HEK293 (cell line): Measurements from ENCODE around the gene SMOC1.

ENCODE experiments used
- CTCF ChIP-seq: fragments of 450-650 bp; formaldehyde crosslinking; IDR thresholded peaks from 2 replicates; pipeline ENCODE4 v1.5.1; 2016; ENCODE audit warnings: missing biosample characterization, missing genetic modification characterization
- ZNF112 ChIP-seq: fragments of 450-650 bp; formaldehyde crosslinking; IDR thresholded peaks from 2 replicates; pipeline ENCODE4 v1.5.0; 2017; ENCODE audit warnings: missing biosample characterization, missing genetic modification characterization
- ZNF175 ChIP-seq: fragments of 450-650 bp; formaldehyde crosslinking; IDR thresholded peaks from 2 replicates; pipeline ENCODE4 v1.5.1; 2016; ENCODE audit warnings: missing biosample characterization, missing genetic modification characterization
- ZNF211 ChIP-seq: fragments of 450-650 bp; formaldehyde crosslinking; IDR thresholded peaks from 2 replicates; pipeline ENCODE4 v1.5.1; 2016; ENCODE audit warnings: low read depth, missing biosample characterization, missing genetic modification characterization
- ZNF221 ChIP-seq: fragments of 450-650 bp; formaldehyde crosslinking; IDR thresholded peaks from 2 replicates; pipeline ENCODE4 v1.5.1; 2017; ENCODE audit warnings: missing biosample characterization, missing genetic modification characterization, borderline replicate concordance
- ZNF324 ChIP-seq: fragments of 450-650 bp; formaldehyde crosslinking; IDR thresholded peaks from 2 replicates; pipeline ENCODE4 v1.5.1; 2016; ENCODE audit warnings: missing biosample characterization, missing genetic modification characterization
- ZNF423 ChIP-seq: fragments of 450-650 bp; formaldehyde crosslinking; IDR thresholded peaks from 2 replicates; pipeline ENCODE4 v1.5.1; 2016; ENCODE audit warnings: missing biosample characterization, missing genetic modification characterization
- ZNF707 ChIP-seq: fragments of 450-650 bp; formaldehyde crosslinking; IDR thresholded peaks from 2 replicates; pipeline ENCODE4 v1.5.1; 2016; ENCODE audit warnings: missing biosample characterization, missing genetic modification characterization
- ZNF776 ChIP-seq: fragments of 450-650 bp; formaldehyde crosslinking; IDR thresholded peaks from 2 replicates; pipeline ENCODE4 v1.5.0; 2017; ENCODE audit warnings: missing biosample characterization, missing genetic modification characterization, borderline replicate concordance
- TF ChIP-seq, protein P1 (sequence below): fragments of 450-650 bp; formaldehyde crosslinking; IDR thresholded peaks from 2 replicates; pipeline ENCODE4 v1.5.1; 2016; ENCODE audit warnings: missing biosample characterization, missing genetic modification characterization

- TF ChIP-seq ZNF324 (no peak), CTCF (no peak), ZNF211 (tag by site-specific recombination) (no peak), ZNF221 (tag by site-specific recombination) (no peak), ZNF707 (tag by site-specific recombination) (no peak), ZNF423 (no peak), ZNF175 (no peak), ZNF112 (tag by site-specific recombination) (no peak), ZNF776 (tag by site-specific recombination) (no peak)
- TF ChIP-seq, protein P1, sequence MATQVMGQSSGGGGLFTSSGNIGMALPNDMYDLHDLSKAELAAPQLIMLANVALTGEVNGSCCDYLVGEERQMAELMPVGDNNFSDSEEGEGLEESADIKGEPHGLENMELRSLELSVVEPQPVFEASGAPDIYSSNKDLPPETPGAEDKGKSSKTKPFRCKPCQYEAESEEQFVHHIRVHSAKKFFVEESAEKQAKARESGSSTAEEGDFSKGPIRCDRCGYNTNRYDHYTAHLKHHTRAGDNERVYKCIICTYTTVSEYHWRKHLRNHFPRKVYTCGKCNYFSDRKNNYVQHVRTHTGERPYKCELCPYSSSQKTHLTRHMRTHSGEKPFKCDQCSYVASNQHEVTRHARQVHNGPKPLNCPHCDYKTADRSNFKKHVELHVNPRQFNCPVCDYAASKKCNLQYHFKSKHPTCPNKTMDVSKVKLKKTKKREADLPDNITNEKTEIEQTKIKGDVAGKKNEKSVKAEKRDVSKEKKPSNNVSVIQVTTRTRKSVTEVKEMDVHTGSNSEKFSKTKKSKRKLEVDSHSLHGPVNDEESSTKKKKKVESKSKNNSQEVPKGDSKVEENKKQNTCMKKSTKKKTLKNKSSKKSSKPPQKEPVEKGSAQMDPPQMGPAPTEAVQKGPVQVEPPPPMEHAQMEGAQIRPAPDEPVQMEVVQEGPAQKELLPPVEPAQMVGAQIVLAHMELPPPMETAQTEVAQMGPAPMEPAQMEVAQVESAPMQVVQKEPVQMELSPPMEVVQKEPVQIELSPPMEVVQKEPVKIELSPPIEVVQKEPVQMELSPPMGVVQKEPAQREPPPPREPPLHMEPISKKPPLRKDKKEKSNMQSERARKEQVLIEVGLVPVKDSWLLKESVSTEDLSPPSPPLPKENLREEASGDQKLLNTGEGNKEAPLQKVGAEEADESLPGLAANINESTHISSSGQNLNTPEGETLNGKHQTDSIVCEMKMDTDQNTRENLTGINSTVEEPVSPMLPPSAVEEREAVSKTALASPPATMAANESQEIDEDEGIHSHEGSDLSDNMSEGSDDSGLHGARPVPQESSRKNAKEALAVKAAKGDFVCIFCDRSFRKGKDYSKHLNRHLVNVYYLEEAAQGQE (tag by site-specific recombination), result no peak
These were observed 181.9 kb downstream of the SMOC1 start for GRCh38 chr14:70061108-70061507.
